GM18511 (cell line): ENCODE data around the gene ACTR1A.
A peak's percentile ranks its signal among the peaks of the same experiment; 100 is the strongest.

Source experiments
- ATAC-seq: cut with Tn5 transposase; IDR thresholded peaks from one replicate; pipeline ENCODE4 v1.9.1; 2021; ENCODE audit warnings: mild to moderate bottlenecking, moderate library complexity; ENCODE audit not compliant: unreplicated experiment

Gene ACTR1A

DNA sequence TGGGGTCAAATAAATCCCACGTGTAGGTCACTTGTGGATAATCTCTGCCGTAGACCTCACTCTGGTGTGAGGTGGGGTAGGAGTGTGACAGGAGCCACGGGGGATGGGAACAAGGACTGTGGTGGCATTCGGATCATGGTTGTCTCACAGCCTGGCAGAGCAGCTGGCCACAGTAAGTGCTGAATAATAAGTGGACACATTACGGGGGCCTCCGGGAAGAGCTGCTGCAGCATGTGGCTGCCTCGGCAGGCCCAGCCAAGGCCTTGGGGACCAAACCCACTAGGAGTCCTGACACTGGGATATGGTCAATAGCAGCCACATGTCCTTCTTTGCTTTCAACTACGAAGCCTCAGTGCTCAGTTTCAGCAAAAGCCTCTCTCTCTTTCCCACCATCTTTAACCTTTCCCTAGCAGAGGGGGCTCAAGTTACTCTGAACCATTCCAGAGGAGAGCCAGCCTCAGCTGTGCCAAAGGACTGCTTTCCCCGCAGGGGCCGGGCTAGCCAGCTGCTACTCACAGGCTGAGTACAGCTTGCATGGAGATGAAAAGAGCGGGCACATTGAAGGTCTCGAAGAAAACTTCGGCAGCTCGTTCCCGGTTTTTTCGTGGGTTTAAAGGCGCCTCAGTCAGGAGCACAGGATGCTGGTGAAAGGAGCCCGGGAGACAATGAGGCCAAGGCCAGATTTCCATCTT lies 17.3 kb downstream of the ACTR1A start:
- ATAC-seq: no peak

DNA sequence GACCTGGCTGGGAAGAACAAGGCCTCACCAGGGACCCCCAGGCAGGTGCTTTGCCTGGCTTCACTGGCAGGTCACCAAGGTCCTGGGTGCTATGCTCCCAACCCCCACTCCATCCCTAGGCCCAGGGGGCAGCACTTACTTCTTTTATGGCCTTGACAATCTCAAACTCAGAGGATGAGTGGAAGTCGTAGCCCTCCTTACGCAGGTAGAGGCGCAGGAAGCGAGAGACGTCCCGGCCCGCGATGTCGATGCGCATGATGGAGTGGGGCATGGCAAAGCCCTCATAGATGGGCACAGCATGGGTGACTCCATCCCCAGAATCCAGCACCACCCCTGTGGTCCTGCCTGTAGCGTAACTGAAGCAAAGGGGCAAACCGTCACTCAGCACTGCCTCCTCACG lies 18.5 kb downstream of the ACTR1A start:
- no peak for ATAC-seq

- ATAC-seq: no peak
Measured at GRCh38 chr10:102480396-102480795, 22.1 kb downstream of the ACTR1A start.

DNA sequence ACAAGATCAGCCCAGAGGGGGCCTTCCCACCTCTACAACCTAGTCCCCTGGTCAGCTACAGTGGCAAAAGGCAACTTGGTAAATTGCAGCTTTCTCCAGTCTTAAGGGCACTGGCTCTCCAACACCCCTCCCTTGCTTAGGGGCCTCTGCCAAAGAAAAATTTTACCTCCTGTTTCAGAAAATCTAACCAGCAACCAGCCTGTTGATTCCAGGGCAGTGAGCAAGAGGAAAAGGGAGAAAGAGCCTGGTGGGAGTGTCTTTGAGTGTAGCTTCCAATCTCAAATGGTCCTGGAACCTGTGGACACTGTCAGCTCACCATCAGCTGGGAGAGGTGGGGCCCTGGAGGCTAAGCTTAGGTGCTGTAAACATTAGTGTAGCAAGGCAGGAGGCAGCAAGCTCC lies 22.9 kb downstream of the ACTR1A start:
- ATAC-seq: no peak

DNA sequence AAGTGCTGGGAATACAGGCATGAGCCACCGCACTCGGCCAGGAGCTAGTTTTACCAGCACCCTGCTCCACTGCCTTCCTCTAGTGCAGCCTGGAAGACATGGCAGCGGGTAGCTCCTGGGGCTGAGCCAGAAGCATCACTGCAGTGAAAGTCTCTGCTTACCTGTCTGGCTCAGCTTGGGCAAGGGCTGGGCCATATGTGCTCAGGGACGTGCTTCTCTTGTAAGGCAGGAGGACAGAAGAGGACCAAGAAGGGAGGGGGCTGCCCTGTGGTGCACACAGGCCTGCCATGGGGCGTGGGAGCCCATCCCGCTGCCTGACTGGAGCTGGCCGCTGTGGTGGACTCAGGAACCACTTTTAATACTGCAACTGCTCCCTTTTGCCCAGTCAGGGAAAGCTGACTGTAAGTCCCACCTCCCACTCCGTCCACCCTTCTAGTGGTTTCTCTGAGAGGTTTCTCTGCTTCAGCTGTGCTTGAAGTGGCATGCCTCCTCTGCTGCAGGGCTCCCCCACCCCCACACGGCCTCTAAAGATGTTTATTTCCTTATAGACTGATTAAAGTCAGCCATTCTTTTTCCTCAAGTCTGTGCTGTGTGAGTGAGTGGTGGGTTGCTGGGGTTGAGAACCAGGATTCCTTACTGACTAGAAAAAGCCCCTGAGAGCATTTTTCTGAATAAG lies 25.9 kb downstream of the ACTR1A start:
- ATAC-seq: no peak

DNA sequence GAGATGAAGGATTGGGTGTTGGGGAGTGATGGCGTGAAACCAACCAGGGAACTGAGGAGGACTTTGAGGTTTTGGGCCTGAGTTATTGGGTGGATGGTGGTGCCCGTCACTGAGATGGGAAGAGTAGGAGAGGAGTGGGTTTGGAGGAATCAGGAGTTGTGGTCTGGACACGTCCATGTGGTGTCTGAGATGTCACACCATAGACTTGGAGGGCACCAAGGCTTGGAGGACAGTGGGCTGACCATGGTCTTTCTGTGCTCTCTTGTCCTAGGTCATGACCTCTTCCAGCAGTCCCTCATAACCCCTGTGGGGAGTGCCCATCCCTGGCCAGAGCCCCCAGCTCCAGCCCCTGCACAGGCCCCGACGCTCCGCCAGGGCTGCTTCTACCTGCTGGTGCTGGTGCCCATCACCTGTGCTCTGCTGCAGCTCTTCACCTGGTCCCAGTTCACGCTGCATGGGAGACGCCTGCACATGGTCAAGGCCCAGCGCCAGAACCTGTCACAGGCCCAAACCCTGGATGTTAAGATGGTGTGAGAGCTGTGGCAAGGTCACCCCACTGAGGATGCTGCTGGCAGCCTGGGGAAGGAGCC lies 27.0 kb downstream of the ACTR1A start:
- no peak for ATAC-seq

- ATAC-seq: no peak
Measured at GRCh38 chr10:102473445-102474331, 28.8 kb downstream of the ACTR1A start.

GRCh38 chr10:102470579-102471546 lies 31.6 kb downstream of the ACTR1A start:
- ATAC-seq: no peak

DNA sequence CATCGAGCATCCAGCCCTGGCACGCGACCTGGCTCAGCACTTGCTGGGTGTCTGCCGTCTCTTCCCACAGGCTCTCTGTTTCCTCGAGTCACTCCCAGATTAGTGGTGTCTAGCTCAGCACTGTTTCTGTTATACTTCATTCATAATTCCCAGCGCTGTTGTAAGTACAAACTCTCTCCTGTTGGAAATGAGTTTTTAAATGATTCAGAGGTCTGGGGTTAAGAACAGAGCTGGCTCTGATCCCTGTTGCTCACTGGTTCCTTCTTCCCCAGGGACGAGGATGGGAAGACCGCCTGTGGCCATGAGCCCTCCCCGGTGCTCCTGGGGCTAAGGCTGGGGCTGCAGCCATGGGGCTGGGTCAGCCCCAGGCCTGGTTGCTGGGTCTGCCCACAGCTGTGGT lies 33.8 kb downstream of the ACTR1A start:
- ATAC-seq: no peak

DNA sequence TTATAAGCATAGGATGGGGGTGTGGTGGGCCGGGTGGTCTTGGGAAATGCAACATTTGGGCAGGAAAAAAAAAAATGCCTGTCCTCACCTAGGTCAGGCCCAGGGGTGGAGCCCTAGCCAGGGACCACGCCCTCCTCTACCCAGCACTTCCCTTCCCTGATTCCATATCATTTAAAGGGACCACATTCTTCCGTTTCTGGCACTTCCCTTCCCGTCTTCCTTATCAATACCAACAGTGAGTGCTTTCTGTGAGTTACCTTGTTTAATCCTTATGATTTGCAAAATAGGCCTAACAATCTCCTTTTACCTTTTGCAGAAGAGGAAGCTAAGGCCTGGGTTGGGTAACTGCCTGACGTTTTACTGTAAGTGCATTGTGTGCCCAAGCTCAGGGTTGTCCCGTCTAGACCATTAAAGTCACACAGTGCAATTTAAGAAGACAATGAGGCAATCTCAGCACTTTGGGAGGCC lies 34.5 kb downstream of the ACTR1A start:
- ATAC-seq: no peak

- no peak for ATAC-seq
Measured at GRCh38 chr10:102467318-102467717, 35.2 kb downstream of the ACTR1A start.

DNA sequence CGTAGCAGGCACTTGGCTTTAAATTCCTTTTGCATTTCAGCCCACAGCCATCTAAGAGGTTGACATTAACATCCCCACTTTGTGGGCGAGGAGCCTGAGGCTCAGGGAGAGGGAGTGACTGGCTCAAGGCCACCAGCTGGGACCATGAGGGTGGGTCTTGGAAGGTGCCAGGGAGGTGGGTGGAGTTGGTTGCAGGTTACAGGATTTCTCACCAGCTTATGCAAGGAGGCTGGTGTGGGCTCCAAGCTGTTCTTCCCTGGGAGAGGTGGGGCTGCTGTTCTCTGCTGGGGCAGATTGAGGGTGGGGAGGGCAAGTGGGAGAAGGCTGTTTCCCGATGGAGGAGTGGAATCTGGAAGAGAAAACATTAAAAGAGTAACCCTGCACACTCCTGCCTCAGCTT lies 37.0 kb downstream of the ACTR1A start:
- ATAC-seq: no peak

- no peak for ATAC-seq
Measured at GRCh38 chr10:102463983-102464382, 38.5 kb downstream of the ACTR1A start.

- no peak for ATAC-seq
Measured at GRCh38 chr10:102462512-102463054, 39.9 kb downstream of the ACTR1A start.

DNA sequence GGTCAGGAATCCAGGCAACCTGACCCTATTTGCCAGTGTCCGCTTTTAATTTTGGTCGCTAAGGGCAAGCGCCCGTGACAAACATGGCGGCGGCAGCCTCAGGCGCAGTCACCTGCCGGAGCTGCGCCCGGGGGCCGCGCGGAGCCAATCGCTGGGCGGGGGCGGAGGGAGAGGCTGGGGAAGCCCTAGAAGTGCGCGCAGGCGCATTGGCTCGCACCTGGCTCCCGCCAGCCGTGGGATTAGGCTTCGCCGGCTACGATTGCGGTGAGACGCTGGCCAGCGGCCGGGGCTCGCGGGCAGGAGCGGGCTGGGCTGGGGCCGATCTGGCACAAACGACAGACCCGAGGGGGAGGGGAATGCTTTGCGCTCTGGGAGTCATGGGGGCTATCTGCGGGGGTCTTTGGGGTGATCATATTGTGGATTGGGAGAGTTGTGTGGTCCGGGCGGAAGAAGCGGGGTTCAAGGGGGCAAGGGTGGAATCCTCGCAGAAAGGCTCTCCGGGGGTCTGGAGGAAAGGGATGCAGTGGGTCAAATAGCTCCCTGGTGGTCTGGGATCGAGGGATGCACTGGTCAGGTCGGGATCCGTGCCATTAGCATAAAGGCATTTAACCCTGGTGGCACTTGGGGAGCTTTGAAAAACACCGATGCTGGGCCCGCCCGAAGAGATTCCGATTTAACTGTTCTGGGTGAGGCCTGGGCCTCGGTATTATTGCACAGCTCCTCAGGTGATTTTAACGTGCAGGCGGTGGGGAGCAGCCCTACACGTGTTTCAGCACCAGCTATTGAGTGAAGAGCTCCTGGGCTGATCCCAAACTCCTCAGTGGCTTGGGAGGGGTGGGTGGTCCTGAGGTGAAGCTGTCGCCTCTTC lies 41.1 kb downstream of the ACTR1A start:
- ATAC-seq: peak; percentile 89

DNA sequence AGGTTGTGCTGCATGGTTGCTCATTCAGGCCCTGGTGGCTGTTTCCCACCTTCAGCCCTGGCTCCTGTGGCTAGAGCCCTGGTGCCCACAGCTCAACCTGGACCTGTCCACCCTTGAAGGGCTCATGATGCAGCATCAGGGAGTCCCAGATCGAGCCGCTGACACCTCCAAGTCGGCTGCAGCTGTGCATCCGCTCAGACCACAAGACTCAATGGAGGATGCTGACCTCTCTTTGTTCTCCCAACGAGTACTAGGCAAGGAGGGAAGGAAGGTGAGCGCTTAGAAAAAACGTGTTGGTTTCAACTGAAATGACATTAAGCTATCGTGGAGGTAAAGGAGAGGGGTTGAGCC lies 41.7 kb downstream of the ACTR1A start:
- peak; percentile 36 for ATAC-seq

DNA sequence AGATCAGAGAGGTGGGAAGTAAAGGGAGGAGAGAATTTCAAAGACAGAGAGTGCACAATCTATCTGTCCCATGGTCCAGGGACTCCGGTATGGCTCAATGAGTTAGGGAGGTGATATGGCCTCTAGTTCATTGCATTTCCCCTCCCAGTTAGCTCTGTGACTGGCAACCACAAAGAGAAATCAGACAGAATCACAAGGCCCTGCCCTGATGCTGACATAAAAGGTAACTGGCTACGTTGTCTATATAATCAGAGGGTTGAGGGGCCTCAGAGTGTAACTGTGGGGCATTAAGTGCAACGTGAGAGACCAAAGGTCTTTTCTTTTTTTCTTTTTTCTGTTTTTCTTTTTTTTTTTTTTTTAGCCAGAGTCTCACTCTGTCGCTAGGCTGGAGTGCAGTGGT lies 43.9 kb downstream of the ACTR1A start:
- no peak for ATAC-seq

- ATAC-seq: no peak
Measured at GRCh38 chr10:102457591-102458150, 44.8 kb downstream of the ACTR1A start.
